Cardiac septum (tissue), 1 donor: Measurements from ENCODE around the gene GRB7. TPM values are rescaled to one million over a fixed set of nuclear protein-coding genes. Genes with fewer than 3 reads are reported as not detected.
"Not testable (repeated sequence)": the region's sequence is repeated elsewhere in the genome, so short reads cannot be mapped to it uniquely, and the experiment has no call there.

ENCODE experiments used
- DNase-seq: peaks from one replicate; pipeline ENCODE4 v3.0.0-alpha.2; 2020; ENCODE audit warnings: low spot score
- intact Hi-C: fragments of 100-400 bp; cut with DNase I; formaldehyde crosslinking; loops from one replicate; pipeline ENCODE4 v1.14.0; 2022
- long read RNA-seq: library from polyadenylated mRNA; unstranded; transcript quantifications from one replicate; pipeline ENCODE4 v2.0.0, GENCODE V29; 2021
- total RNA-seq: library from RNA; stranded (reverse); fragmentation: NEBNext Ultra II Directional; extraction: Animal tissue kit (Norgen Biotek cat#: 25700); gene quantifications from one replicate; pipeline ENCODE4 v1.2.1, GENCODE V29; 2021
- donor health status: DM: no; HTN: no; CAD: no.

Gene GRB7
- total RNA-seq = 0.65 TPM
- long read RNA-seq = 0 reads

GRCh38 chr17:39737760-39738567, at the start of gene GRB7:
Gene GRB7, plus strand, starts transcription at chr17:39737938. Its CDS starts 4,364 bp downstream, at chr17:39742302.
- DNase-seq = no peak
- intact Hi-C loops = no loop called here

GRCh38 chr17:39688475-39688835, 49.3 kb upstream of the GRB7 start:
- intact Hi-C loops = no loop called here
- DNase-seq = no peak

- intact Hi-C loops = no loop called here
- no peak for DNase-seq
Measured at GRCh38 chr17:39688945-39689344, 48.8 kb upstream of the GRB7 start.

GRCh38 chr17:39694593-39694992, 43.1 kb upstream of the GRB7 start:
- intact Hi-C loops = no loop called here

GRCh38 chr17:39695089-39695474, 42.7 kb upstream of the GRB7 start:
- intact Hi-C loops = no loop called here

More at GRCh38 chr17:39694593-39694992, 43.1 kb upstream of the GRB7 start:
- no peak for DNase-seq

GRCh38 chr17:39696731-39697130, 41.0 kb upstream of the GRB7 start:
- intact Hi-C loops = no loop called here
- no peak for DNase-seq

More at GRCh38 chr17:39695089-39695474, 42.7 kb upstream of the GRB7 start:
- no peak for DNase-seq

- intact Hi-C loops = no loop called here
- no peak for DNase-seq
Measured at GRCh38 chr17:39697961-39698360, 39.8 kb upstream of the GRB7 start.

GRCh38 chr17:39699157-39699817, 38.5 kb upstream of the GRB7 start:
- intact Hi-C loops, DNase-seq: not testable (repeated sequence)

GRCh38 chr17:39699818-39700147, 38.0 kb upstream of the GRB7 start, which contains the start of gene ERBB2:
Gene ERBB2, plus strand, starts transcription at chr17:39700064. Its CDS starts 175 bp downstream, at chr17:39700239.
- intact Hi-C loops = no loop called here
- no peak for DNase-seq

GRCh38 chr17:39700148-39700987, 37.4 kb upstream of the GRB7 start:
- no peak for DNase-seq
- intact Hi-C loops = no loop called here

GRCh38 chr17:39701012-39701783, 36.5 kb upstream of the GRB7 start:
- intact Hi-C loops = no loop called here
- no peak for DNase-seq

GRCh38 chr17:39701784-39702422, 35.8 kb upstream of the GRB7 start:
- intact Hi-C loops = no loop called here
- no peak for DNase-seq

GRCh38 chr17:39702901-39703893, 34.5 kb upstream of the GRB7 start:
- intact Hi-C loops = no loop called here
- DNase-seq = no peak

- intact Hi-C loops = no loop called here
- no peak for DNase-seq
Measured at GRCh38 chr17:39703913-39704312, 33.8 kb upstream of the GRB7 start.

- no peak for DNase-seq
- intact Hi-C loops = no loop called here
Measured at GRCh38 chr17:39704821-39705551, 32.8 kb upstream of the GRB7 start.

- DNase-seq = no peak
- intact Hi-C loops = no loop called here
Measured at GRCh38 chr17:39705786-39706348, 31.9 kb upstream of the GRB7 start.

GRCh38 chr17:39706383-39706782, 31.4 kb upstream of the GRB7 start:
- intact Hi-C loops = no loop called here
- DNase-seq = no peak
